Activated CD4-positive, alpha-beta T cell treated with anti-CD3 and anti-CD28 coated beads, Interleukin-10, Interleukin-2, amounts not matched to agents 100 ng/mL and 50 ng/mL, durations not matched to agents 16 hours and 8 hours (primary cell): ENCODE results near the gene IQSEC2.

Experiments
- DNase-seq: peaks from one replicate; pipeline ENCODE4 v3.0.0-alpha.2; 2020

IQSEC2 gene

GRCh38 chrX:53305219-53305995, 24.0 kb upstream of the IQSEC2 start:
- DNase-seq = no peak

- no peak for DNase-seq
These were observed 21.8 kb upstream of the IQSEC2 start for GRCh38 chrX:53303195-53303594.

- DNase-seq = no peak
These were observed 18.8 kb upstream of the IQSEC2 start for GRCh38 chrX:53300157-53300556.

GRCh38 chrX:53294024-53294648, 12.8 kb upstream of the IQSEC2 start:
- DNase-seq = peak; percentile 9

- no peak for DNase-seq
These were observed 10.2 kb upstream of the IQSEC2 start for GRCh38 chrX:53291596-53291995.

GRCh38 chrX:53290441-53291041, 9.2 kb upstream of the IQSEC2 start:
- no peak for DNase-seq

GRCh38 chrX:53288189-53288588, 6.8 kb upstream of the IQSEC2 start:
- DNase-seq = peak; percentile 26

GRCh38 chrX:53287493-53288138, 6.2 kb upstream of the IQSEC2 start:
- peak; percentile 38 for DNase-seq

- no peak for DNase-seq
These were observed 4.8 kb upstream of the IQSEC2 start for GRCh38 chrX:53286171-53286570.

- no peak for DNase-seq
These were observed 4.2 kb upstream of the IQSEC2 start for GRCh38 chrX:53285591-53285990.

GRCh38 chrX:53284684-53285447, 3.5 kb upstream of the IQSEC2 start:
- DNase-seq = peak; percentile 59

GRCh38 chrX:53283567-53283966, 2.2 kb upstream of the IQSEC2 start:
- DNase-seq = no peak

GRCh38 chrX:53283099-53283498, 1.7 kb upstream of the IQSEC2 start:
- no peak for DNase-seq

GRCh38 chrX:53281963-53282695, 745 bp upstream of the IQSEC2 start:
- DNase-seq = no peak

GRCh38 chrX:53280331-53281320, 758 bp downstream of the IQSEC2 start:
- DNase-seq = no peak

- DNase-seq = no peak
These were observed 1.8 kb downstream of the IQSEC2 start for GRCh38 chrX:53279296-53280237.

- no peak for DNase-seq
These were observed 8.5 kb downstream of the IQSEC2 start for GRCh38 chrX:53272808-53273337.

GRCh38 chrX:53269536-53270107, 11.8 kb downstream of the IQSEC2 start:
- DNase-seq = no peak

GRCh38 chrX:53268173-53268572, 13.2 kb downstream of the IQSEC2 start:
- DNase-seq = no peak
